ENCODE results near the gene OAS3. TPM values are rescaled to one million over a fixed set of nuclear protein-coding genes. Genes with fewer than 3 reads are reported as not detected.

Gene OAS3
- total RNA-seq, 1 experiment from 2014 or later, result 29.5 TPM

- Histone ChIP-seq H3K27ac (ENCODE audit: low read depth, low read length) (no peak overlapping the region), H3K9me2 (ENCODE audit: insufficient read depth) (no peaks in the 10 kb centered on the region), H3K79me2 (ENCODE audit: insufficient read depth, low read length) (no peaks in the 10 kb centered on the region), H3K9ac (ENCODE audit: low read length) (no peak overlapping the region), H3K4me1 (ENCODE audit: control insufficient read depth in 1 of 2, insufficient read depth in 2 of 2, low read length in 2 of 2) (no peaks in the 10 kb centered on the region), H3K36me3 (ENCODE audit: control insufficient read depth in 1 of 2, insufficient read depth in 2 of 2, low read length in 2 of 2) (no peaks in the 10 kb centered on the region), H2AFZ (ENCODE audit: low read depth, low read length, poor library complexity, severe bottlenecking) (no peak overlapping the region), H3K9me3 (ENCODE audit: control insufficient read depth in 1 of 2, insufficient read depth in 1 of 2, low read depth in 1 of 2, low read length in 2 of 2) (no peaks in the 10 kb centered on the region), H3K27me3 (ENCODE audit: insufficient read depth, low read length) (no peaks in the 10 kb centered on the region), H3K4me3 (replicated peaks in 1 of 2; ENCODE audit: low read depth in 1 of 2, low read length in 2 of 2) (no peak overlapping the region), H4K20me1 (ENCODE audit: insufficient read depth) (no peaks in the 10 kb centered on the region), H3K4me2 (ENCODE audit: low read length) (no peak overlapping the region)
- DNase-seq (ENCODE audit: low read depth, low spot score), result no peak
- ChIA-PET POLR2A (interaction anchor here (0.5 kb wide), 1 partner anchor 126 kb away, joined by 3 read pairs; no protein-coding TSS in a partner anchor), RAD21 (ENCODE audit: low non-redundant PET in 1 of 2, low total read pairs in 2 of 2, uncharacterized antibody in 2 of 2, unreplicated experiment in 2 of 2) (no interaction called here), CTCF (interaction anchor here (1.2 kb wide), 1 partner anchor 15 kb away, joined by 9 read pairs; no protein-coding TSS in a partner anchor)
- no TSS peak for BruUV-seq (replicated peaks)
- intact Hi-C loops (cut with micrococcal nuclease), result no loop called here
- ATAC-seq, result no peak
- TF ChIP-seq SIN3A (IDR thresholded peaks at IDR 0.05; ENCODE audit: low read depth), result no peak
Observed at GRCh38 chr12:112977641-112978040, 39.4 kb downstream of the OAS3 start.

- no peaks in the 10 kb centered on the region for H4K20me1 ChIP-seq (ENCODE audit: insufficient read depth)
- H2AFZ ChIP-seq (ENCODE audit: low read depth, low read length, poor library complexity, severe bottlenecking), result no peak within 1 kb of the TSS
- RAD21 ChIA-PET (ENCODE audit: low non-redundant PET in 1 of 2, low total read pairs in 2 of 2, uncharacterized antibody in 2 of 2, unreplicated experiment in 2 of 2), result no interaction called here
- no peaks in the 10 kb centered on the region for H3K79me2 ChIP-seq (ENCODE audit: insufficient read depth, low read length)
- no peak within 1 kb of the TSS for H3K9ac ChIP-seq (ENCODE audit: low read length)
- H3K4me1 ChIP-seq (ENCODE audit: control insufficient read depth in 1 of 2, insufficient read depth in 2 of 2, low read length in 2 of 2), result no peaks in the 10 kb centered on the region
- DNase-seq (ENCODE audit: low read depth, low spot score), result no peak
- H3K27me3 ChIP-seq (ENCODE audit: insufficient read depth, low read length), result no peaks in the 10 kb centered on the region
- TF ChIP-seq CEBPB (IDR thresholded peaks at IDR 0.05; ENCODE audit: low read depth), result no peak
- TF ChIP-seq CBX3 (IDR thresholded peaks at IDR 0.05; ENCODE audit: low read depth), result no peak
- TF ChIP-seq REST (IDR thresholded peaks at IDR 0.05; ENCODE audit: low read depth), result no peak
- no peak for TF ChIP-seq EZH2phosphoT487 (IDR thresholded peaks at IDR 0.05; ENCODE audit: borderline replicate concordance)
- no peak for TF ChIP-seq YY1 (IDR thresholded peaks at IDR 0.05; ENCODE audit: extremely low read depth, insufficient replicate concordance, low read depth, low read length)
- no peak for TF ChIP-seq POLR2AphosphoS5 (IDR thresholded peaks at IDR 0.05; ENCODE audit: low read depth, low read length)
- TF ChIP-seq EZH2 (IDR thresholded peaks at IDR 0.05), result no peak
- no peak for TF ChIP-seq TCF7L2 (IDR thresholded peaks at IDR 0.05; ENCODE audit: borderline replicate concordance, extremely low read depth, insufficient read depth, insufficient read length)
- TF ChIP-seq SRF (IDR thresholded peaks at IDR 0.05; ENCODE audit: low read depth), result no peak
- intact Hi-C loops (cut with micrococcal nuclease), result no loop called here
- ATAC-seq, result no peak; the same call in 1 of the 2 replicates
- POLR2A ChIA-PET, result interaction anchor here (0.5 kb wide), 1 partner anchor 125 kb away, joined by 3 read pairs; no protein-coding TSS in a partner anchor
- H3K36me3 ChIP-seq (ENCODE audit: control insufficient read depth in 1 of 2, insufficient read depth in 2 of 2, low read length in 2 of 2), result no peaks in the 10 kb centered on the region
- no peaks in the 10 kb centered on the region for H3K9me3 ChIP-seq (ENCODE audit: control insufficient read depth in 1 of 2, insufficient read depth in 1 of 2, low read depth in 1 of 2, low read length in 2 of 2)
- H3K9me2 ChIP-seq (ENCODE audit: insufficient read depth), result no peaks in the 10 kb centered on the region
- H3K27ac ChIP-seq (ENCODE audit: low read depth, low read length), result no peak within 1 kb of the TSS
- CTCF ChIA-PET, result interaction anchor here (1.2 kb wide), 1 partner anchor 14 kb away, joined by 9 read pairs; no protein-coding TSS in a partner anchor
- no TSS peak for BruUV-seq (replicated peaks)
- no peak within 1 kb of the TSS for H3K4me2 ChIP-seq (ENCODE audit: low read length)
- no peak within 1 kb of the TSS for H3K4me3 ChIP-seq (replicated peaks in 1 of 2; ENCODE audit: low read depth in 1 of 2, low read length in 2 of 2)
Observed at GRCh38 chr12:112978163-112979040, 40.1 kb downstream of the OAS3 start, which contains the start of gene OAS2. Gene OAS2, plus strand, starts transcription at chr12:112978519. Its CDS starts 90 bp downstream, at chr12:112978609.
